B cell (primary cell): ENCODE data around the gene TAGLN3. TPM values are rescaled to one million over a fixed set of nuclear protein-coding genes. Genes with fewer than 3 reads are reported as not detected.

Experiments used
- ATAC-seq: fragments of 200-7000 bp; cut with Tn5 transposase; one replicate; pipeline ENCODE4 v1.10.0; 2021; ENCODE audit warnings: low read depth, mild to moderate bottlenecking, moderate number of reproducible peaks, moderate library complexity
- CTCF ChIA-PET: fragments of 350-600 bp; sonication (Branson Sonifier 250); formaldehyde crosslinking; loops from one replicate; lab custom pipeline; 2021; ENCODE audit warnings: antibody characterized with exemption, inconsistent platforms; lab: Charles Lee
- POLR2A ChIA-PET: fragments of 350-600 bp; sonication (Branson Sonifier 250); formaldehyde crosslinking; loops from one replicate; lab custom pipeline; 2021; ENCODE audit warnings: antibody characterized with exemption; lab: Charles Lee
- DNase-seq: peaks from one replicate; pipeline ENCODE4 v3.0.0; 2013
- H2AFZ ChIP-seq: 2 replicates; pipeline ENCODE4 v1.6.1; 2012; ENCODE audit warnings: mild to moderate bottlenecking, low read depth, low read length; ENCODE audit not compliant: insufficient read depth, poor library complexity, severe bottlenecking
- H3K27ac ChIP-seq, 2 donors: 1 replicate in 1 of 2; 2 replicates in 1 of 2; pipeline ENCODE4 v1.5.1; 2012 to 2013; ENCODE audit warnings: low read length in 2 of 2, mild to moderate bottlenecking in 2 of 2, moderate library complexity in 1 of 2
- H3K27me3 ChIP-seq, 4 experiments: fragments of 200-600 bp in 1 of 4; sonication (generic) in 1 of 4; replicated peaks in 1 of 4; 1 replicate in 2 of 4; 2 replicates in 2 of 4; pipeline versions ENCODE4 v1.6.1 to v1.7.0; 2013 to 2016; ENCODE audit warnings: low read length in 3 of 4, mild to moderate bottlenecking in 2 of 4, mixed read lengths in 1 of 4, moderate library complexity in 1 of 4; ENCODE audit not compliant: insufficient read depth in 4 of 4, control insufficient read depth in 3 of 4; ENCODE audit errors: control extremely low read depth in 1 of 4
- H3K36me3 ChIP-seq, 2 experiments: replicated peaks in 1 of 2; 1 replicate in 1 of 2; 2 replicates in 1 of 2; pipeline versions ENCODE4 v1.6.1 to v1.7.1; 2013; ENCODE audit warnings: low read length in 1 of 2; ENCODE audit not compliant: insufficient read depth in 2 of 2, control insufficient read depth in 1 of 2; ENCODE audit errors: control extremely low read depth in 1 of 2, extremely low read depth in 1 of 2
- H3K4me1 ChIP-seq, 2 donors: fragments of 200-600 bp in 1 of 2; sonication (generic) in 1 of 2; 1 replicate in 1 of 2; 2 replicates in 1 of 2; pipeline versions ENCODE4 v1.5.1 to v1.6.1; 2013 to 2017; ENCODE audit warnings: low read length in 2 of 2; ENCODE audit not compliant: control insufficient read depth in 2 of 2, insufficient read depth in 2 of 2
- H3K4me2 ChIP-seq: replicated peaks from 2 replicates; pipeline ENCODE3; 2012; ENCODE audit warnings: mild to moderate bottlenecking, low read depth, low read length; ENCODE audit not compliant: poor library complexity, severe bottlenecking
- H3K4me3 ChIP-seq, 5 experiments: fragments of 200-600 bp in 1 of 5; sonication (generic) in 1 of 5; 1 replicate in 3 of 5; 2 replicates in 2 of 5; pipeline versions ENCODE4 v1.5.1 to v1.7.0; 2011 to 2016; ENCODE audit warnings: low read length in 4 of 5, mild to moderate bottlenecking in 4 of 5, low read depth in 2 of 5, control low read depth in 1 of 5, moderate library complexity in 1 of 5; ENCODE audit not compliant: insufficient read depth in 1 of 5; ENCODE audit errors: control extremely low read depth in 1 of 5, extremely low read depth in 1 of 5
- H3K79me2 ChIP-seq: fragments of 200-600 bp; sonication (generic); one replicate; pipeline ENCODE4 v1.6.0; 2016; ENCODE audit warnings: low read length; ENCODE audit not compliant: control insufficient read depth, insufficient read depth
- H3K9ac ChIP-seq: fragments of 200-600 bp; sonication (generic); 2 replicates; pipeline ENCODE4 v1.6.1; 2017; ENCODE audit warnings: mild to moderate bottlenecking, low read length, moderate library complexity
- H3K9me3 ChIP-seq, 3 donors: one replicate each; pipeline versions ENCODE4 v1.6.1 to v1.7.1; 2013; ENCODE audit warnings: low read length in 2 of 3; ENCODE audit not compliant: control insufficient read depth in 2 of 3, insufficient read depth in 1 of 3; ENCODE audit errors: control extremely low read depth in 1 of 3
- H4K20me1 ChIP-seq: 2 replicates; pipeline ENCODE4 v1.6.0; 2012; ENCODE audit warnings: mild to moderate bottlenecking, low read length; ENCODE audit not compliant: insufficient read depth, control insufficient read depth, poor library complexity, severe bottlenecking
- H3K27ac Mint-ChIP-seq: one replicate; pipeline ENCODE4 v1.8.0; 2021; ENCODE audit warnings: mixed read lengths
- H3K27me3 Mint-ChIP-seq: one replicate; pipeline ENCODE4 v1.8.0; 2021; ENCODE audit warnings: mixed read lengths
- H3K4me1 Mint-ChIP-seq: one replicate; pipeline ENCODE4 v1.8.0; 2021; ENCODE audit warnings: mixed read lengths
- H3K4me3 Mint-ChIP-seq: one replicate; pipeline ENCODE4 v1.8.0; 2021; ENCODE audit warnings: mixed read lengths
- H3K9me3 Mint-ChIP-seq: one replicate; pipeline ENCODE4 v1.8.0; 2022; ENCODE audit warnings: mixed read lengths; ENCODE audit not compliant: insufficient read depth
- CTCF ChIP-seq: fragments of 200-600 bp; IDR thresholded peaks from one replicate; pipeline ENCODE4 v1.8.0; 2022; ENCODE audit warnings: antibody characterized with exemption, mild to moderate bottlenecking
- EZH2 ChIP-seq: IDR thresholded peaks from 2 replicates; pipeline ENCODE4 v1.6.1; 2012; ENCODE audit warnings: borderline replicate concordance, low read depth, mild to moderate bottlenecking, moderate library complexity, low read length; ENCODE audit not compliant: insufficient read depth, poor library complexity, severe bottlenecking
- WGBS: methylation state at CpG from one replicate; pipeline ENCODE4 v1.1.5; 2013; ENCODE audit warnings: missing lambda C conversion rate; ENCODE audit not compliant: insufficient coverage; 5-methylcytosine and 5-hydroxymethylcytosine counted together
- intact Hi-C: fragments of 100-400 bp; cut with micrococcal nuclease; formaldehyde crosslinking; loops from one replicate; pipeline ENCODE4 v1.10.0; 2022
- polyA plus RNA-seq: library from polyadenylated mRNA; depleted of rRNA; stranded (reverse); fragments of >200 nt; gene quantifications from 2 replicates; pipeline ENCODE4 v1.2.3, GENCODE V29; 2012
- total RNA-seq, 2 donors: library from RNA; stranded (reverse); fragments of 120-200 nt in 1 of 2; gene quantifications; 1 replicate in 1 of 2; 2 replicates in 1 of 2; pipeline versions ENCODE4 v1.2.3 to v1.2.4, GENCODE V29; 2013 to 2022

Gene TAGLN3
- total and polyA plus RNA-seq, 2 donors (not counting 1 experiment from before 2014, with no cell fraction given) = not detected

GRCh38 chr3:112061152-112061551 lies 62.4 kb downstream of the TAGLN3 start:
- POLR2A ChIA-PET = no interaction called here
- TF ChIP-seq EZH2 = no peak
- TF ChIP-seq CTCF = no peak
- Mint-ChIP-seq H3K9me3 (no peaks in the 10 kb centered on the region), H3K4me3 (no peak overlapping the region), H3K4me1 (no peaks in the 10 kb centered on the region), H3K27ac (no peak overlapping the region), H3K27me3 (peaks cover 3% of the 10 kb centered on the region)
- H2AFZ ChIP-seq = no peak overlapping the region
- DNase-seq = no peak
- H3K9me3 ChIP-seq = peaks cover 0 to 3% (median 0%) of the 10 kb centered on the region in 3 donors
- H3K4me1 ChIP-seq = no peaks in the 10 kb centered on the region
- no peak for ATAC-seq
- H4K20me1 ChIP-seq = no peaks in the 10 kb centered on the region
- intact Hi-C loops = no loop called here
- no peaks in the 10 kb centered on the region for H3K79me2 ChIP-seq
- CTCF ChIA-PET = no interaction called here
- no peak overlapping the region for H3K9ac ChIP-seq
- no peak overlapping the region for H3K4me3 ChIP-seq
- no peaks in the 10 kb centered on the region for H3K27me3 ChIP-seq
- WGBS = 100% methylated on average over 1 of the region's 3 CpGs
- no peak overlapping the region for H3K4me2 ChIP-seq
- no peaks in the 10 kb centered on the region for H3K36me3 ChIP-seq
- H3K27ac ChIP-seq = no peak overlapping the region

Other genes with a start within 250 kb of the TAGLN3 start
- gene PHLDB2, start 139.7 kb upstream of the TAGLN3 start, total RNA-seq = 5.9 and 6.3 TPM in 2 replicates
- 1.3 and 3.4 TPM in 2 replicates for gene PHLDB2, start 139.7 kb upstream of the TAGLN3 start, polyA plus RNA-seq
- 40.1 and 43.2 TPM in 2 replicates for gene ABHD10, start 19.9 kb upstream of the TAGLN3 start, total RNA-seq
- 21.9 and 22.1 TPM in 2 replicates for gene ABHD10, start 19.9 kb upstream of the TAGLN3 start, polyA plus RNA-seq
- not detected in 2 replicates for gene TMPRSS7, start 35.8 kb downstream of the TAGLN3 start, total RNA-seq
- gene TMPRSS7, start 35.8 kb downstream of the TAGLN3 start, polyA plus RNA-seq = not detected in 2 replicates
- gene C3orf52, start 87.5 kb downstream of the TAGLN3 start, total RNA-seq = 2.7 and 3.9 TPM in 2 replicates
- gene C3orf52, start 87.5 kb downstream of the TAGLN3 start, polyA plus RNA-seq = 0.18 and 0.23 TPM in 2 replicates
- gene GCSAM, start 134.3 kb downstream of the TAGLN3 start, total RNA-seq = 12.6 and 14.9 TPM in 2 replicates
- 16.9 and 24.6 TPM in 2 replicates for gene GCSAM, start 134.3 kb downstream of the TAGLN3 start, polyA plus RNA-seq